Measurements from ENCODE around the gene STK32C. TPM values are rescaled to one million over a fixed set of nuclear protein-coding genes. Genes with fewer than 3 reads are reported as not detected.
A peak's percentile ranks its signal among the peaks of the same experiment; 100 is the strongest.

Gene STK32C
- total and polyA plus RNA-seq, 12 donors: 2.7 to 8.9 (median 5.7) TPM

- no peak overlapping the region for H3K4me3 ChIP-seq
- H3K9me3 ChIP-seq: peaks cover 0 to 13% (median 0%) of the 10 kb centered on the region in 11 donors
- no peak for DNase-seq
- peaks cover 4 to 19% (median 17%) of the 10 kb centered on the region in 9 donors for H3K4me1 ChIP-seq
- 84 to 89% methylated on average over 7 of the region's 7 CpGs for WGBS, 2 donors
- no peaks in the 10 kb centered on the region for H3K36me3 ChIP-seq
- ATAC-seq: no peak
- no peak overlapping the region for H3K27ac ChIP-seq
- intact Hi-C loops (cut with DNase I): loop anchor here in 3 of 10 donors (2.0 kb wide), 2 partner anchors 15 to 21 kb away; no protein-coding TSS in a partner anchor
- H3K27me3 ChIP-seq: peaks cover 0 to 18% (median 0%) of the 10 kb centered on the region in 7 donors
- no peak for TF ChIP-seq CTCF (IDR thresholded peaks at IDR 0.05)
These were observed 2.3 kb upstream of the STK32C start for GRCh38 chr10:132309879-132310591.

- 82 to 86% methylated on average over 12 of the region's 12 CpGs for WGBS, 2 donors
- H3K4me3 ChIP-seq: no peak overlapping the region
- TF ChIP-seq CTCF (IDR thresholded peaks at IDR 0.05): no peak
- no peaks in the 10 kb centered on the region for H3K36me3 ChIP-seq
- intact Hi-C loops (cut with DNase I): loop anchor here in 3 of 10 donors (2.0 kb wide), 1 partner anchor 21 kb away; no protein-coding TSS in a partner anchor
- peaks cover 4 to 19% (median 17%) of the 10 kb centered on the region in 9 donors for H3K4me1 ChIP-seq
- H3K27me3 ChIP-seq: peaks cover 0 to 18% (median 0%) of the 10 kb centered on the region in 7 donors
- ATAC-seq (no peak), DNase-seq (no peak)
- no peak overlapping the region for H3K27ac ChIP-seq
- peaks cover 0 to 7% (median 0%) of the 10 kb centered on the region in 11 donors for H3K9me3 ChIP-seq
These were observed 1.7 kb upstream of the STK32C start for GRCh38 chr10:132309471-132309865.

- no peak for TF ChIP-seq CTCF (IDR thresholded peaks at IDR 0.05)
- Histone ChIP-seq H3K27me3 (peaks cover 0 to 18% (median 0%) of the 10 kb centered on the region in 7 donors), H3K9me3 (peaks cover 0 to under 1% (median 0%) of the 10 kb centered on the region in 11 donors), H3K4me1 (peaks cover 4 to 19% (median 17%) of the 10 kb centered on the region in 9 donors), H3K27ac (peak overlapping the region in 7 of 10 donors; percentile 60 to 80 (median 75)), H3K36me3 (no peaks in the 10 kb centered on the region), H3K4me3 (peak overlapping the region; percentile 61 to 98 (median 88))
- ATAC-seq (peak in 3 of 8 donors; percentile 2 to 15 (median 3)), DNase-seq (no peak)
- 18 to 19% methylated on average over 60 to 61 of the region's 61 CpGs for WGBS, 2 donors
- intact Hi-C loops (cut with DNase I): loop anchor here in 3 of 10 donors (2.0 kb wide), 1 partner anchor 22 kb away; no protein-coding TSS in a partner anchor
These were observed 1.1 kb upstream of the STK32C start for GRCh38 chr10:132308587-132309470.

Measured in heart right ventricle (tissue), 16 donors.